Measurements from ENCODE around the gene ATP8B1. TPM values are rescaled to one million over a fixed set of nuclear protein-coding genes. Genes with fewer than 3 reads are reported as not detected.

ATP8B1 gene
- total RNA-seq, 1 donor from 2014 or later: 0.07 TPM

DNA sequence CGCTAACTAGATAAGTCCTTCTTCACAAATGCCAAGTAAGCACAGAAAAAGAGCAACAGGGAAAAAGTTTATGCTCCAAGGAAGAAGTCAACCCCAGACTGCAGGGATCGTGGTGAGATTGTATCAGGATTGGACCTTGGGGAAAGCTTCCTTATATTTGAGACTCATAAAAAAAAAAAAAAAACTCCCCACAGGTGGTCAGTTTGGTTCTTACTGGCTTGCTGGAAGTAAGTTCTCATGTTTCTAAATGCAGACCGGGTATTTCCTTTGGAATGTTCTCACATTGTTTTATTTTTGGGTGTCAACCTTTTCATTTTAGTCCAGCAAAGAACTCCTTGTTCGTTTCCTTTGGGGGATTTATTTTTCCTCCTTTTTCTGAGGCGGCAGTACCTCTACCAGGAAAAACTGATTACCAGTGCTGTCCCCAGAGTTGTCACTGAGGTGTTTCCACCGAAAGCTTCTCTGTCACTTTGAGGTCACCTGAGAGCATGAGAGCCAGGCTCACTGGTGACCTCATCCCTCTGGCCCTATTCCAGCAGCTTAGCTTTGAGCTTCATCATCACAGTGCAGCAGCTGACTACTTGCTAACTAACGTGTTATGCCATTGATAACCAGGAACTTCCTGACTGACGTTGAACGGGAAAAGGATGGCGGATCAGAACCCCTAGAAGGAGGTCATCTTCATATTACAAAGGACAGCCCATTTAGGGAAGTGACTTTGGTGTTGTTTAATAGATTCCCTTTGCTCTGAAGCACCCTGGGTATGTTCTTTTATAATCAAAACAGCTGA, 16.8 kb upstream of the ATP8B1 start:
- H3K27ac Mint-ChIP-seq (ENCODE audit: unreplicated experiment): peak overlapping the region; percentile 56
- peaks cover 2% of the 10 kb centered on the region for H3K9me3 Mint-ChIP-seq (ENCODE audit: unreplicated experiment)
- peaks cover 1% of the 10 kb centered on the region for H3K4me1 Mint-ChIP-seq (ENCODE audit: low read depth, unreplicated experiment)
- peaks cover 1% of the 10 kb centered on the region for H3K27me3 Mint-ChIP-seq (ENCODE audit: unreplicated experiment)
- TF ChIP-seq CTCF (IDR thresholded peaks at IDR 0.05; ENCODE audit: partially characterized antibody, unreplicated experiment): no peak
- H3K36me3 Mint-ChIP-seq (ENCODE audit: unreplicated experiment): no peaks in the 10 kb centered on the region
- no peak overlapping the region for H3K4me3 Mint-ChIP-seq (ENCODE audit: unreplicated experiment)
- no peak for DNase-seq

- Mint-ChIP-seq H3K4me3 (ENCODE audit: unreplicated experiment) (no peak overlapping the region), H3K27ac (ENCODE audit: unreplicated experiment) (no peak overlapping the region), H3K36me3 (ENCODE audit: unreplicated experiment) (no peaks in the 10 kb centered on the region), H3K4me1 (ENCODE audit: low read depth, unreplicated experiment) (peaks cover 1% of the 10 kb centered on the region), H3K27me3 (ENCODE audit: unreplicated experiment) (peaks cover 1% of the 10 kb centered on the region), H3K9me3 (ENCODE audit: unreplicated experiment) (peaks cover 2% of the 10 kb centered on the region)
- no peak for DNase-seq
- TF ChIP-seq CTCF (IDR thresholded peaks at IDR 0.05; ENCODE audit: partially characterized antibody, unreplicated experiment): no peak
Observed at GRCh38 chr18:57819119-57819518, 16.0 kb upstream of the ATP8B1 start.

- no peak overlapping the region for H3K4me3 Mint-ChIP-seq (ENCODE audit: unreplicated experiment)
- peaks cover 1% of the 10 kb centered on the region for H3K4me1 Mint-ChIP-seq (ENCODE audit: low read depth, unreplicated experiment)
Observed at GRCh38 chr18:57816208-57816954, 13.3 kb upstream of the ATP8B1 start.

DNA sequence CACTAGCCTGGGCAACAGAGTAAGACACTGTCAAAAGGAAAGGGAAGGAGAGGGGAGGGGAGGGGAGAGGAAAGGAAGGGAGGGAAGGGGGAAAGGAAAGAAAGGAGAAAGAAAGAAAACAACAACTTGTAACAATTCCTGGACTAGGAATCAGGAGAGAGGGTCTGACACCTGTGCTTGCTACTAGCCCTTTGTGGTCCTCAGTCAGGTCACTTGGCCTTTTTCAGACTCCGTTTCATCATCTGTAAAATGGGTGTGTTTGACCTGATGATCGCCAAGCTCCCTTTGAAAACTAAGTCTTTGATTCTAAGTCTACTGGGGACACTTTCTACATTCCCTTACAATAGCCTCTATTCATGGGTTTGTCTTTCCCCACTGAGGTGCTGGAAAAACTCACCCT, 11.4 kb upstream of the ATP8B1 start:
- Mint-ChIP-seq H3K27ac (ENCODE audit: unreplicated experiment) (no peak overlapping the region), H3K4me3 (ENCODE audit: unreplicated experiment) (no peak overlapping the region), H3K27me3 (ENCODE audit: unreplicated experiment) (peaks cover 1% of the 10 kb centered on the region), H3K9me3 (ENCODE audit: unreplicated experiment) (peaks cover 5% of the 10 kb centered on the region), H3K4me1 (ENCODE audit: low read depth, unreplicated experiment) (no peaks in the 10 kb centered on the region), H3K36me3 (ENCODE audit: unreplicated experiment) (peaks cover 13% of the 10 kb centered on the region)
- DNase-seq: no peak
- TF ChIP-seq CTCF (IDR thresholded peaks at IDR 0.05; ENCODE audit: partially characterized antibody, unreplicated experiment): no peak

More at GRCh38 chr18:57816208-57816954, 13.3 kb upstream of the ATP8B1 start:
- Mint-ChIP-seq H3K27ac (ENCODE audit: unreplicated experiment) (no peak overlapping the region), H3K9me3 (ENCODE audit: unreplicated experiment) (peaks cover 5% of the 10 kb centered on the region), H3K27me3 (ENCODE audit: unreplicated experiment) (peaks cover 1% of the 10 kb centered on the region), H3K36me3 (ENCODE audit: unreplicated experiment) (peaks cover 12% of the 10 kb centered on the region)
- no peak for DNase-seq
- no peak for TF ChIP-seq CTCF (IDR thresholded peaks at IDR 0.05; ENCODE audit: partially characterized antibody, unreplicated experiment)

DNA sequence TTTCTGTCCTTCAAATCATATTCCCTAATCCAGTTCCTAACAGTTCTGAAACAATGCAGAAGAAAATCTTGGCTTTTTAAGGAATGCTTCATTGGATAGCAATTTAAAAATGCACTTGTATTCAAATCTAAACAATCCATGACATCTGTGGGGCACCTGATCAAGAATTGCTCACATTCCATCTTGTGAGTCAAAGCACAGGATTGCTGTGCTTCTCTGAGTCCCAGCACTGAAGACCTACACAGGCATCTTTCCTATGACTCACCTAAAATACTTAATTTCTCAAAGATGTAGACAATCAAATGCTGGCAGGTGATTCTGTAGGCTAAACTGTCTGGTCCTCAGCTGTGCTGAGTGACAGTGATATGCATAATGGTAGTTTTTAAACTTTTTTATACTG, 10.1 kb upstream of the ATP8B1 start:
- H3K27ac Mint-ChIP-seq (ENCODE audit: unreplicated experiment): no peak overlapping the region
- H3K4me1 Mint-ChIP-seq (ENCODE audit: low read depth, unreplicated experiment): no peaks in the 10 kb centered on the region
- no peak overlapping the region for H3K4me3 Mint-ChIP-seq (ENCODE audit: unreplicated experiment)
- DNase-seq: no peak
- no peaks in the 10 kb centered on the region for H3K27me3 Mint-ChIP-seq (ENCODE audit: unreplicated experiment)
- peaks cover 13% of the 10 kb centered on the region for H3K36me3 Mint-ChIP-seq (ENCODE audit: unreplicated experiment)
- peaks cover 5% of the 10 kb centered on the region for H3K9me3 Mint-ChIP-seq (ENCODE audit: unreplicated experiment)
- no peak for TF ChIP-seq CTCF (IDR thresholded peaks at IDR 0.05; ENCODE audit: partially characterized antibody, unreplicated experiment)

Data from glutamatergic neuron (in vitro differentiated cells).